IMR-90 (cell line): ENCODE data around the gene HMGA1. TPM values are rescaled to one million over a fixed set of nuclear protein-coding genes. Genes with fewer than 3 reads are reported as not detected.

Source experiments
- BHLHE40 ChIP-seq: fragments of 150-350 bp; IDR thresholded peaks from 2 replicates; pipeline ENCODE4 v1.6.1; 2016; ENCODE audit warnings: mild to moderate bottlenecking, low read depth, low read length
- CEBPB ChIP-seq: IDR thresholded peaks from 2 replicates; pipeline ENCODE4 v1.6.1; 2012; ENCODE audit warnings: low read depth, low read length, improper control_type of control experiment
- CHD1 ChIP-seq: IDR thresholded peaks from 2 replicates; pipeline ENCODE4 v1.6.1; 2012; ENCODE audit warnings: low read depth, low read length, improper control_type of control experiment
- FOS ChIP-seq: fragments of 150-350 bp; IDR thresholded peaks from 2 replicates; pipeline ENCODE4 v1.6.1; 2016; ENCODE audit warnings: low read depth, low read length
- NFE2L2 ChIP-seq: fragments of 150-350 bp; IDR thresholded peaks from 2 replicates; pipeline ENCODE4 v1.6.1; 2016; ENCODE audit warnings: low read depth, mild to moderate bottlenecking, low read length
- polyA plus RNA-seq, 3 experiments: library from polyadenylated mRNA; depleted of rRNA; stranded (reverse); fragments of >200 nt; gene quantifications; 2 replicates each; pipeline ENCODE4 v1.2.3, GENCODE V29; 2012; ENCODE audit warnings: low replicate concordance in 1 of 3
- total RNA-seq: library from RNA; depleted of rRNA; stranded (reverse); fragments of >200 nt; gene quantifications from 2 replicates; pipeline ENCODE4 v1.2.3, GENCODE V29; 2012
- TF ChIP-seq, protein P1 (sequence below): fragments of 150-350 bp; IDR thresholded peaks from 2 replicates; pipeline ENCODE4 v1.6.1; 2017; ENCODE audit warnings: mild to moderate bottlenecking, antibody characterized with exemption, low read length, low read depth

HMGA1 gene
- total and polyA plus RNA-seq, 2 of the 4 experiments (the other 2 are of a cell fraction) = 101 to 589 TPM

DNA sequence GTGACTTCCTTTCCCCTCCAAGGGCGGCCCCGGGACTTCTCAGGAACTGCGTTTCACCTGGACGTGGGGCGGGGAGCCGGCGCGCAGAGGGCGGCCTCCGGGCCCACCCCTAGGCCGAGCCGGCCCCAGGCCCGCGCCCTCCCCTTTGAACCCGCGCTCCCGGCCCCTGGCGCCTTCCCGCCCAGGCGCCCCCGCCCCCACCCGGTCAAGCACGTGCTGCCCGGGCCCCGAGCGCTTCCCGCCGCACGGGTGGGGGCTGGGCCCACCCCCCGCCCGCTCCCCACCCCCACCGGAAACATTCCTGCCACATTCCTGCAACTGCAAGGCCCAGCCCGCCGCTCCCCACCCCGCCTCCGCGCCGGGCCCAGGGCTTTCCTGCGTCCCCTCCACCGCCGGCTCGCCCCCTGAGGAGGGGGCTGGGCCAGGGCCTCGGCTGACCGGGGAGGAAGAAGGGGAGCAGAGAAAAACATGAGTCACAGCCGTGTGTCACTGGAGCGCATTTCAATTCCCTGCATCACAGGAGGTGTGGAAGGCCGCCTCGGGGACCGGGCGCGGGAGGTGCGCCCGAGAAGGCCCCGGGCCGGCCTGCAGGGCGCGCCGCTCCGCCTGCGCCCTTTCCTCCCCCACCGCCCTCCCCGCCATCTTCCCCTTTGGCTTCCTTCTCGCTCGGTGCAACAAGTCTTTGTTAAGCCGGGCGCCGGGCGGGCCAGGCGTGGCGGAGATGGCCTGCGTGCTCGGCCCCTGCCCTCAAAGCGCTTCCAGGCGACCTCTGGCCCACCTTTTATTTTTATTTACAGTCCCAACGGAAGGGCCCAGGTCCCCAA is 1.2 kb upstream of the HMGA1 start (continued):
- TF ChIP-seq, protein P1, sequence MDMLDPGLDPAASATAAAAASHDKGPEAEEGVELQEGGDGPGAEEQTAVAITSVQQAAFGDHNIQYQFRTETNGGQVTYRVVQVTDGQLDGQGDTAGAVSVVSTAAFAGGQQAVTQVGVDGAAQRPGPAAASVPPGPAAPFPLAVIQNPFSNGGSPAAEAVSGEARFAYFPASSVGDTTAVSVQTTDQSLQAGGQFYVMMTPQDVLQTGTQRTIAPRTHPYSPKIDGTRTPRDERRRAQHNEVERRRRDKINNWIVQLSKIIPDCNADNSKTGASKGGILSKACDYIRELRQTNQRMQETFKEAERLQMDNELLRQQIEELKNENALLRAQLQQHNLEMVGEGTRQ = peak; percentile 20; the same call in 1 of the 2 replicates
- peak; percentile 48; the same call in 1 of the 2 replicates for TF ChIP-seq BHLHE40
- no peak for TF ChIP-seq CEBPB
- TF ChIP-seq CHD1 = no peak
- peak; percentile 12; the same call in 1 of the 2 replicates for TF ChIP-seq NFE2L2
- peak; percentile 84 for TF ChIP-seq FOS
